Muscle layer of duodenum (tissue), 2 donors: ENCODE results near the gene RALGPS1.
A peak's percentile ranks its signal among the peaks of the same experiment; 100 is the strongest.

Source experiments
- H3K27ac ChIP-seq: one replicate; pipeline ENCODE4 v1.7.0; 2013; ENCODE audit warnings: mild to moderate bottlenecking, low read length
- H3K27me3 ChIP-seq: one replicate; pipeline ENCODE4 v1.7.0; 2013; ENCODE audit warnings: low read depth, mild to moderate bottlenecking, control low read depth, low read length
- H3K36me3 ChIP-seq, 2 donors: one replicate each; pipeline ENCODE4 v1.7.0; 2013; ENCODE audit warnings: low read length in 2 of 2, control low read depth in 1 of 2, mild to moderate bottlenecking in 1 of 2; ENCODE audit not compliant: insufficient read depth in 2 of 2, control insufficient read depth in 1 of 2
- H3K4me1 ChIP-seq, 2 donors: one replicate each; pipeline ENCODE4 v1.7.0; 2013; ENCODE audit warnings: low read length in 2 of 2, mild to moderate bottlenecking in 2 of 2, control low read depth in 1 of 2, moderate library complexity in 1 of 2; ENCODE audit not compliant: insufficient read depth in 2 of 2, control insufficient read depth in 1 of 2
- H3K4me3 ChIP-seq, 2 donors: one replicate each; pipeline ENCODE4 v1.7.0; 2013; ENCODE audit warnings: low read length in 2 of 2, low read depth in 1 of 2, mild to moderate bottlenecking in 1 of 2
- H3K9me3 ChIP-seq, 2 donors: one replicate each; pipeline ENCODE4 v1.7.0; 2013; ENCODE audit warnings: low read length in 2 of 2, control low read depth in 1 of 2, mild to moderate bottlenecking in 1 of 2; ENCODE audit not compliant: control insufficient read depth in 1 of 2
- donor health status: healthy.

The RALGPS1 gene

DNA sequence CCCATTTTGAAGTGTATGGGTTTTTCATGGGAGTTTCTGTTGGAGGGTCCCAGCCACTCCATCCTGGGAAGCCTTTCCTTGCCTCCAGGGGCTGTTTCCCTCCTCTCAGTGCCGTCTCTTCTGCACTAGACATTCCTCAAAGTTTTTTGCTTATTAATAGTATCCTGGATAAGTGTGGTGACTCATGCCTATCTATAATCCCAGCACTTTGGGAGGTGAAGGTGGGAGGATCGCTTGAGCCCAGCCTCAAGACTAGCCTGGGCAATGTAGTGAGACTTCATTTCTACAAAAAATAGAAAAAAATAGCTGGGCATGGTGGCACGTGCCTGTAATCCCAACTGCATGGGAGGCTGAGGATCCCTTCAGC is 43.1 kb downstream of the RALGPS1 start:
- no peaks in the 10 kb centered on the region for H3K36me3 ChIP-seq
- H3K27ac ChIP-seq, result peak overlapping the region; percentile 47
- peaks cover 9 to 18% of the 10 kb centered on the region in 2 donors for H3K4me1 ChIP-seq
- no peaks in the 10 kb centered on the region for H3K9me3 ChIP-seq
- H3K4me3 ChIP-seq, result peak overlapping the region in 1 of 2 donors; percentile 20
- H3K27me3 ChIP-seq, result no peaks in the 10 kb centered on the region

DNA sequence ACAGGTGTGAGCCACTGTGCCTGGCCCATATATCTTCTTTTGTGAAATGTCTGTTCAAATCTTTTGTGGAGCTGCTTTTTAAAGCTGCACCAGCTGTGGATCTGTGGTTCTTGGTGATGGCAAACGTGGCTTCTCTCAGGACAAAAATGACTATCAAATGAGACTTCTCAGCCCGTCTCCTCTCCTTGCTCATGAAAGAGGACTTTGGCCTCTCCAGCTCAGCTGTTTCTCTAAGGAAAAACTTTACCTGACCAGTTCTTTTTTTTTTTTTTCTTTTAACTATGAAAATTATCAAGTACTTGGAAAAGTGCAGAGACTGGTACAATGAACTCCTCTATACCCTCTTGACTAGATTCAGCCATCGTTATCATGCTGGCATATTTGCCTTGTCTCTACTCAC is 44.8 kb downstream of the RALGPS1 start:
- no peaks in the 10 kb centered on the region for H3K9me3 ChIP-seq
- H3K4me3 ChIP-seq, result no peak overlapping the region
- no peaks in the 10 kb centered on the region for H3K36me3 ChIP-seq
- peaks cover 0 to 18% of the 10 kb centered on the region in 2 donors for H3K4me1 ChIP-seq
- no peak overlapping the region for H3K27ac ChIP-seq
- H3K27me3 ChIP-seq, result no peaks in the 10 kb centered on the region

DNA sequence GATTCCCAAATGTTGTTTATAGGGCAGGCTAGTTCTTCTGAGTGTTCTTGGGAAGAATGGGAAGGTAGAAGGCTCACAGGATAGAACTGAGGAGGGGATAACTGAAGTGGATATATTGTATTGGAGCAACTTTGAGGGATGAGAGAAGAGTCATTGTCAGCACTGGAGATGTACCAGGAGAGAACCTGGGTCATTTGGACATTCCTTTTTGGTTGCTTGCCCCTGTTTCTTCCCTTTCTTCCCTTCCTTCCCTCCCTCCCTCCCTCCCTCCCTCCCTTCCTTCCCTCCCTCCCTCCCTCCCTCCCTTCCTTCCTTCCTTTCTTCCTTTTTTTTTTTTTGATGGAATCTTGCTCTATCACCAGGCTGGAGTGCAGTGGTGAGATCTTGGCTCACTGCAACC is 45.3 kb downstream of the RALGPS1 start:
- Histone ChIP-seq H3K4me3 (no peak overlapping the region), H3K27me3 (no peaks in the 10 kb centered on the region), H3K9me3 (no peaks in the 10 kb centered on the region), H3K27ac (no peak overlapping the region), H3K36me3 (no peaks in the 10 kb centered on the region), H3K4me1 (peaks cover 0 to 18% of the 10 kb centered on the region in 2 donors)

DNA sequence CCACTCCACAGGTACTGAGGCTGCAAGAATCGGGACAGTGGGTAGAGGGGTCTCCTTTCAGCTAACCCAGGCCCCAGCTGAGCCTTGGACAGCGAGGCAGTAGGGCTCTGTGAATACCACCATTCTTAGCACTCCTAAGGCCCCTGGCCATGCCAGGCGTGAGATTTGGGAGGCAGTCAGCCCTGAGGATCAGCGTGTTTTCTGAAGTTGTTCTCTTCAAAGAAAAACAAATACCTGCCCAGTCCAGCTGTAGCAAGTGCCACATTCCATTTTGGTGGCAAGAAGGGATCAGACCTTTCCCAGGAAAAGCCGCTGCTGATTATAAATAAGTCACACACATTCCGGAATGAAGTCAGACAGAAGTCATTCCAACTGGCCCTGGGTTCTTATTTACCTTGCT is 47.8 kb downstream of the RALGPS1 start:
- H3K9me3 ChIP-seq, result no peaks in the 10 kb centered on the region
- H3K27me3 ChIP-seq, result no peaks in the 10 kb centered on the region
- no peak overlapping the region for H3K27ac ChIP-seq
- no peak overlapping the region for H3K4me3 ChIP-seq
- H3K36me3 ChIP-seq, result no peaks in the 10 kb centered on the region
- H3K4me1 ChIP-seq, result peaks cover 0 to 11% of the 10 kb centered on the region in 2 donors

DNA sequence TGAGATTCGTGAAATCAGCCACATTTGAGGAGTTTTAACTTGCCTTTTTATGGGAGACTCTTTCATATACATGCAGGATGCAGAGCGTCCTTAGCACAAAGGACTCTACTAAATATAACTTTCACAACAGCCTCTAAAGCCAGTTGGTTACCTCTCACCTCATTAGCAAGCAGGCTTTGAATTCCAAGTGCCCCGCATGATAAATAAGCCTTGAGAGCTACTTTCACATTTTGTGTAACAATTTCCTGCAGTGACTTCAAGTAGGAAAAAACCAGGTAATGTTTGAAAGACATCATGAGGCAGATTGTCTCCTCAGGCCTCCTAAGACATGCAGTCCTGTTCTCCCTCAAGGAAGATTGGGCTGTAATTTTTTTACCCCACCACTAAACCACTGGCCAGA is 50.5 kb downstream of the RALGPS1 start:
- H3K4me1 ChIP-seq, result peaks cover 0 to 5% of the 10 kb centered on the region in 2 donors
- no peak overlapping the region for H3K27ac ChIP-seq
- H3K36me3 ChIP-seq, result no peaks in the 10 kb centered on the region
- H3K27me3 ChIP-seq, result no peaks in the 10 kb centered on the region
- H3K4me3 ChIP-seq, result no peak overlapping the region
- no peaks in the 10 kb centered on the region for H3K9me3 ChIP-seq

DNA sequence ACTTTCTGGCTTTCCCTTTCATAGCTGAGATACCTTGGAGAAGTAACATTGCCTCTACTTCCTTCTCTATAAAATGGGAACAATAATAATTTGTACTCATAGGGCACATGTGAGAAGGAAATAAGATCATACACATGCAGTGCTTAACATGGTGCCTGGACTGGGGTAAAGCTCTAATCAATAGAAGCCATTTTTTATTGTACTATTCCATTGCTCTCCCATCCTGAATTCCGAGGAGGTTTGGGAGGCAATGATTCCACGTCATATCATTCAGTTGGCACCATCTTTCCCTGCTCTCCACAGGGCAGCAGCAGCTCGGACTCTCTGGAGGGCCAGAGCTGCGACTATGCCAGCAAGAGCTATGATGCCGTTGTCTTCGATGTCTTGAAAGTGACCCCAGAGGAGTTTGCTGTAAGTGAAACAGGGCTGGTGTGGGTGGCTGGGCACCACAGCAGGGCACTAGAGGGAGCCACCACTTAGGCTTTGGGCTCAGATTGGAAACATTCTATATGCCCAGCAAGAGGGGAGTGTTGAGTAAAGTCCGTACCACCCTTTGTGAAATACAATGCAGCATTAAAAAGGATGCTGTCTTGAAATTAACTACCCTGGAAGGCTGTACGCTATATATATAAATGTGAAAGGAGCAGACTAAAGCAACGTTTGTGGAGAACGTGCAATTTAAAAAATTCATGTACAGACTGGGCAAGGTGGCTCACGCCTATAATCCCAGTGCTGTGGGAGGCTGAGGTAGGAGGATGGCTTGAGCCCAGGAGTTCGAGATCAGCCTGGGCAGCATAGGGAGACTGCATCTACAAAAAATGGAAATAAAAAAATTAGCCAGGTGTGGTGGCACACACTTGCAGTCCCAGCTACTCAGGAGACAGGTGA is 51.2 kb downstream of the RALGPS1 start:
- H3K4me3 ChIP-seq, result no peak overlapping the region
- no peaks in the 10 kb centered on the region for H3K27me3 ChIP-seq
- peaks cover 0 to 5% of the 10 kb centered on the region in 2 donors for H3K4me1 ChIP-seq
- H3K9me3 ChIP-seq, result no peaks in the 10 kb centered on the region
- no peaks in the 10 kb centered on the region for H3K36me3 ChIP-seq
- H3K27ac ChIP-seq, result no peak overlapping the region

DNA sequence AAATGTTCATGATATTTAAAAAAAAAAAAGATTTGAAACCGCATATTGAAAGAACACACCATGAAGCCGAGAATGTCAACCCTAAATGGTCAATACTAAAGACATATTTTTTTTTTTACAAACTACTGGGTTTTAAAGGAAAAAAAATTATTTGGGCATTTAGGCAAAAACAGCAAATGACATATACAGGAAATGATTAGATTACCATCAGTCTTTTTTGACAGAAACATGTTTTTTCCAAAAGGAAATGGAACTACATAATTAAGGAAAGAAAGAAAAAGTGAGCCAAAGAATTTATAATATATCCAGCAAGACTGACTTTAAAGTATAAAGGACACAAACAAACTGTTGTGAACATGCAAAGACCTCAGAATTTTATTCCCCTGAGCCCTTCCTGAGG is 56.7 kb downstream of the RALGPS1 start:
- no peak overlapping the region for H3K27ac ChIP-seq
- no peaks in the 10 kb centered on the region for H3K4me1 ChIP-seq
- H3K9me3 ChIP-seq, result no peaks in the 10 kb centered on the region
- no peaks in the 10 kb centered on the region for H3K27me3 ChIP-seq
- H3K36me3 ChIP-seq, result no peaks in the 10 kb centered on the region
- no peak overlapping the region for H3K4me3 ChIP-seq

DNA sequence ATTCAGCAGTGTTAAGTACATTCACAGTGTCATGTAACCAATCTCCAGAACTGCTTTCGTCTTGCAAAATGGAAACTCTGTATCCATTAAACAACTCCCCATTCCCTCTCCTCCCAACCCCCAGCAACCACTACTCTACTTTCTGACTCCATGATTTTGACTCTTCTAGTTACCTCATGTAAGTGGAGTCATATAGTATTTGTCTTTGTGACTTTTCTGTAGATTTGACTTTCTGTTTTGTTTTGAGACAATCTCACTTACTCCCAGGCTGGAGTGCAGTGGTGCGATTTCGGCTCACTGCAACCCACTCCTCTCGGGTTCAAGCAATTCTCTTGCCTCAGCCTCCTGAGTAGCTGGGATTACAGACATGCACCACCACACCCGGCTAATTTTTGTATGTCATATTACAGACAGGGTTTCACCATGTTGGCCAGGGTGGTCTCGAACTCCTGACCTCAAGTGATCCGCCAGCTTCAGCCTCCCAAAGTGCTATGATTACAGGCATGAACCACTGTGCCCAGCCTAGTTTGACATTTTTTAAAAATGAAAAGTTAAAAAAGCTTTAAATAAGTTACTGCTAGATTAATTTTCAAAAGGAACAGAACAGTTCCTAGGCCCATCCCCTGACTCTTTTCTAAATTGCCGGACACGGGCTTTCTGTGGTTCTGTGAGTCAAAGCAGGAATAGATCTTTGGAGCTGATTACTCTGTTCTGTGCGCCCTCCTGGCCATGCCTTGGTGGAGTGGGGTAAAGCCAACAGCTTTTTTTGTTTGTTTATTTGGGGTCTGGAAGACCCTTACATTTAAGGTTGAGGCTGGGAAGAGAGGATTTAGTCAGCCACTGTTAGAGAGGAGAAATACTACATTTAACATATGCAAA is 59.3 kb downstream of the RALGPS1 start:
- no peaks in the 10 kb centered on the region for H3K36me3 ChIP-seq
- H3K4me1 ChIP-seq, result no peaks in the 10 kb centered on the region
- H3K27ac ChIP-seq, result no peak overlapping the region
- no peak overlapping the region for H3K4me3 ChIP-seq
- H3K27me3 ChIP-seq, result no peaks in the 10 kb centered on the region
- no peaks in the 10 kb centered on the region for H3K9me3 ChIP-seq

DNA sequence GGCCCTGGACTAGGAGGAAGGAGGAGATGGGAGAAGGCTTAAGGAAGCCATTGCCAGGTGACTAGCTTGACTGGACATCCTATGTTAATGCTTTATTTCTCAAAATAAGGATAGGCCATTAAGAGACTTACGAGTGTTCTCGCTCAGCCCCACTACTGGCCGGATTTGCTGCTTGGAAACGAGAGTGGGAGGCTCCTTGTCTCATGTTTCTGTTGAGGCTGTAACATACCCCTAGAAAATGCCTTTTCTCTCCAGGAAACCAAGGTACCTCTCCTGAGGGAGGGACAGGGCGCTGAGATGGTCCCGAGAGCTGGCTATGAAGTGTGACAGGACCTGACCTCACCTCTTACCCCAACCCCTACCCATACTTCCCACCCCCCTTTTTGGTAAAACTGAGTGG is 60.0 kb downstream of the RALGPS1 start:
- Histone ChIP-seq H3K9me3 (no peaks in the 10 kb centered on the region), H3K27ac (no peak overlapping the region), H3K4me3 (no peak overlapping the region), H3K36me3 (no peaks in the 10 kb centered on the region), H3K4me1 (no peaks in the 10 kb centered on the region), H3K27me3 (no peaks in the 10 kb centered on the region)

DNA sequence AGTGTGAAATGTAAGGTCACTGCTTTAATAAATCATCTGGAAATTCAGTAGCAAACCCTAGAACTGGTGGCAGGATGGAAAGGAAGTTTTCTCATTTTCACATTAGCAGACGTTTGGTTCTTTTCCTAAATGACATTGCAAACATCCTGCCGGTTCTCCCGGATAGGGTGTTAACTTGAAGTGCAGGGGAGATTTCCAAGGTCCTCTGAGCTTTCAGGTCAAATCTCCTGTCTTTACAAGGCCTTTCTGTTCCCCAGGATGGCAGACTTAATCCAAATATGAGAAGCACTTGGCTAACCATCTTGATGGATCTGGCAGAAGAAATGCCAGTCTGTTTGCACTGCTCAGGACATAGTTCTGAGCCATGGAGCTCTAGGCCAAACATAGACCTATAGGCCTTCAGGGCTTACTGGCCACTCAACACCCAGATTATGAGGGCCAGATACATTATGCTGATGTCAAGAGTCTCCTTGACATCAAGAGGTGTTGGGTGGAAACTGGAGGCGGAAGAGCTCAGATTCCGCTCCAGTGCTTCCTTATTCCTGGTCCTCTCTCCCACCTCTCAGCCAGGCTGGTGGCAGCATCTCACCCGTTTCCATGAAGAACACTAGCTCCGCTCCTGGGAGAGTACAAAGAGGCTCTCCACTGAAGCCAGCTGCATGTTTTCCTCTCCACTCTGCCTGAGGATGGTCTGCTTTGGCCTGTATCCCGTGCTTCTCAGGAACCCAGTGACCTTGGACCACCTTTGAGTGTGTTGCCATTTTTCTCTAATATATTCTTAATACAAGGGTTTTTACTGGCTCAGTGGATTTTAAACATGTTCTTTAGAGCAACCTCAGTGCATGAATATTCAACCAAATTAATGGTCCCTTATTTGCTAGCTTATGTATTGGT is 61.0 kb downstream of the RALGPS1 start:
- Histone ChIP-seq H3K9me3 (no peaks in the 10 kb centered on the region), H3K27ac (no peak overlapping the region), H3K27me3 (no peaks in the 10 kb centered on the region), H3K4me1 (no peaks in the 10 kb centered on the region), H3K36me3 (no peaks in the 10 kb centered on the region), H3K4me3 (no peak overlapping the region)

DNA sequence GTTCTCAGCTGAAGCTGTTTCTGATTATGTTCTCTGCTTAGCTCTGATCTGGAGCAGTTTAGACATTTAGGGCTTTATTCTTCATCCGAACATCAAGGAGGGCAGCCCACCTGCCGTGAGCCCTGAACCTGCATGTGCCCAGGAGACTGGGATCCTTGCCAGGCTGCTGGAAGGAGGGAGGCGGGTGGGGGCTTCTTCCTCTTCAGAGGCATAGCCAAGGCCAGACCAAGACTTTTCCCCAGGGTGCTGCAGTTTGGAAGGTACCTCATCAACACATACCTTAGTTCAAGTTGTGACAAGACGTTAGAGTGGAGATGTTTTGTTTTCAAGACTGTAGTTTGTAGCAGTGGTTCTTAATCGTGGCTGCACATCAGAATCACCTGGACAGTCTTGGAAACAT is 64.9 kb downstream of the RALGPS1 start:
- Histone ChIP-seq H3K4me3 (no peak overlapping the region), H3K36me3 (no peaks in the 10 kb centered on the region), H3K9me3 (peaks cover 4% of the 10 kb centered on the region in 2 donors), H3K27ac (no peak overlapping the region), H3K27me3 (no peaks in the 10 kb centered on the region), H3K4me1 (peaks cover 0 to 5% of the 10 kb centered on the region in 2 donors)
